HG03175 (cell line): Measurements from ENCODE around the gene BORCS6.
"Not testable (repeated sequence)": the region's sequence is repeated elsewhere in the genome, so short reads cannot be mapped to it uniquely, and the experiment has no call there.

Experiments
- ATAC-seq: cut with Tn5 transposase; IDR thresholded peaks from one replicate; pipeline ENCODE4 v1.9.1; 2021; ENCODE audit warnings: mild to moderate bottlenecking, moderate library complexity; ENCODE audit not compliant: unreplicated experiment

Gene BORCS6

DNA sequence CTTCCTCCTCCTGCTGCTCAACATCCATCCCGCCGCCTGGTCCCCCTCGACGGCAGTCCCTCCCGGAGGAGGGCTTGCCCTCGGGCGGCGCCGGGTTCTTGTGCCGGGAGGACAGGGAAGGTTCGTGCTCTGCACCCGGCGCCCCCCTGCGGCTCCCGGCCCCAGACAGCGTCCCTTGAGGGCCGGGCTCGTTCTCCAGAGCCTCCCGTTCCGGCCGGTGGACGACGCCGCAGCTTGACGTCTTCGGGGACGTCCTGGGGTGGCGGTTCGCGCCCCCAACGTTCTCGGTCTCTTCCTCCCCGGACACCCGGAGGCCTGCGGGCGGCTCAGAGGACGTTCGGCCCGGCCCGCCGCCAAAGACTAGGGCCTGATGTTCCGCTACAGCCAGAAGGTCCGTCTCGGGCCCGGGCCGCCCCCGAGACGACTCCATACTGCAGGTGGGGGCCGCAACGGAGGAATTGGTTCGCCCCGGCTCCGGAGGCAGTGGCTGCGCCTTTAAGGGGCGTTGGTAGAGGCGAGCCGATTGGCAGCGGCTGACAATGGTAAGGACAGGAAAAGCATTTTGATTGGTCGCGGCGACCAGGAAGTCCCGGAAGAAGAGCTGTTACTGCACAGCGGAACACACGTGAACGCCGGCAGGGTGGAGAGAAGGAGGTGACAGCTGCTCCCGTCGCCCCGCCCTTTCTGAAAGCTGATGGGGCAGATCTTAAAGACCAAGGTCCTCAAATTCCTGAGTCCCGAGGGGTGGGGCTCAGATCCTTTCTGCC, at the start of gene BORCS6:
Gene BORCS6, minus strand, starts transcription at position 470 of the 767 bp plus-strand sequence. Its CDS starts 40 bp downstream, at position 430.
- ATAC-seq = peak; percentile 53

DNA sequence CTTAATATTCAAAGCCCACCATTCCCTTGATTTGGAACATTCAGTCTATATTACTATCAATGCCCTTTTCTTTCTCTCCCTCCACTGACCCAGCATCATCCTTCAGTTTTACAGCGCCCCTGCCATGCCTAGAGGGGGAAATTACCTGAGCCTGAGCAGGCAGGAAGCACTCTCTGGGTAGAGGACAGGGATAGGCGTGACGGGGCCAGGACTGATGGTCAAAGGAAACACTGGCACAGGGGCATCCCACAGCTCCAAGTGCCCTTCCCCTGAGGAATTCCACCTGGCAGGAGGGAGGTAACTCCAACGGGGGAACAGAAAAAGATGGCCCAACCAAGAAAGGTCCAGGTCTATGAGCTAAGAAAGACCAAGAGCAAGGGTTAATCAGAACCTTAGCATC, 47.9 kb upstream of the BORCS6 start:
- ATAC-seq = no peak

DNA sequence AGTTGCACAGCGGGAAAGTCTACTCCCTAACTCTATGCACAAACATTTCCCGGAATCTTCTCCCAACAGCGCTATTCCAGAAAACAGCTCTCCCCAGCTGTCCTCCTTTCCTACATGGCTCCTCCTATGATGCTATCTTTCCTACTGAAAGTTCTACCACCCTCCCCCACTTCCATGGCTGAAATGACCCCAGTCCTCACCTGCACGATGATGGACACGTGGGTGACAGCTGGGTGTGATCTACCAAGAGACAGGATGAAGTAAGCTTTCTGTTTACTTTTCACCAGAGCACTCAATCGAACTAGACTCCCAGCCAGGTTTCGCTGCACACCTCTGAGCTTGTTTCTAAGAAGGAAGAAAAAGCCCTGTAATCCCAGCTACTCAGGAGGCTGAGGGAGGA, 47.2 kb upstream of the BORCS6 start:
- no peak for ATAC-seq

DNA sequence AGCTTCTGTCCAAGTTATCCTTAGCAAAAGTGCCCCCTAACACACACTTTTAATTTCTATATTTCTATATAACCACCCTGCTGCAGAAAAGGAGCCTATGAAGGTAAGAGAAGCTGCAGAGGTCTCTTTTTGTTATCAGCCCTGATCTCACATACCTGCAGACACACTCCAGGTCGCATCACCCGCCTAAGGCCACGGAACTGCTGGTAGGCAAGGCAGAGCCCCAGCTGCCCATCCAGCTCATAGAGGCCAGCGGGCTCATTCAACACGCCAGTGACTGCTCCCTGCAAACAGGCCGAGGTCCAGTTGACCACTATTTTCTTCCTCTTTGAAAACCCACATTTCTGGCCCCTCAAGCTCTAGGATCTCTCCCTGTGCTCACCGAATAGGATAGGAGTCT, 45.7 kb upstream of the BORCS6 start:
- ATAC-seq = no peak

DNA sequence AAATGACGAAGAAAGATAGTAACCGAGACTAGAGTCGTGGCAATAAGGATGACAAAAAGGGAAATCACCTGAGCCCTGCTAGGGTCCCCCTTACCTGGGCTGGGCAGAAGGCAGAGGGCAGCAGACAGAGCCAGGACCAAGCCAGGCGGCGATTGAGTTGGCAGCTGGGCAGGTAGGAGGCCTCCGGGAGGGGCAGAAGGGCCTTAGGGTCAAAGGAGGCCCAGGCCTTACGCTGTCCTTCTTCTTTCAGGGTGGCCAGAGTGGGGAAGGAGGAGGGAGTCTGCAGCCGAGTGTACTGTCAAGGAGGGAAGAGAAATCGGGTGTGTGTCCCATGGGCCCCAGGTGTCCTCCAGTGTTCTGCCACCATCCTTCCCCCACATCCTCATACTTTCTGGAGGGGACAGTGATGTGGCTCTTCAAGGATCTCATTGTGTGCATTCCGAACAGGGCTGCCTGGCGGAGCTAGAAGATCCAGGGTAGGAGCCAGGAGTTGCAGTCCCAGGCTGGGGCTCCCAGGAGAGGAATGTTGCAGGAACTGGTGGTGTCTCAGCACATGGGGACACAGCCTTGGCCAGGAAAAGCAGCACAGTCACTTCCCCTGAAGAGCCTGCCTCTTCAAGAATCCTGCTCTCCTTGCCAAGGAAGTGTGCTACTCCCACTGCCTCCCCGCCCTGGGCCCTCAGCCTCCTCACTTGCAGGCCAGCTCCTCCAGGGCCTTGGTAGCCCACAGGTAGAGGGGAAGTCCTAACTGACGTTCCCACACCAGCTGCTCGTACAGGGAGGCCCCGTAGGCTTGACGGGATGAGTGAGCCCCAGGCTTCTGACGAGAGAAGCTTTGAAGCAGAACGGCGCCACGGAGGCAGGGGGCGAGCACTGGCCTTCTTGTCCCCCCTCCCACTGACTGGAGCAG, 44.6 kb upstream of the BORCS6 start:
- ATAC-seq = no peak

DNA sequence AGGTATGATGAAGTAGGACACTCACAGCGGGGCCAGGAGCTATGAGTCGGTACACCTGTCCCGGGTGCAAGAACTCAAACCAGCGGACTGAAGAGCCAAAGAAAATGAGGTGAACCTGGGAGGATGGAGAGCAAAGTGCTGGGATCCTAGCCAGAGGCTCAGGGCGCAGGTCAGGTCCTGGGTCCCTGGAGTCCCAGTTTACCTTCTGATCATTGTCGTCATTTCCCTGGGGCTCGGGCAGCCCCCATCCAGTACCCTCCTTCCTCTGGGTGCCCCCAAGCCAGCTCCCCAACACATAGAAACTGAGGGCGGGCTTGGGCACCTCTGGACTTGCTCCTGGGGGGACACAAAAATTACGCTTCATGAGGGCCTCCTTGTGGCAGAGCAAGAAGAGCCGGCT, 41.7 kb upstream of the BORCS6 start:
- no peak for ATAC-seq

DNA sequence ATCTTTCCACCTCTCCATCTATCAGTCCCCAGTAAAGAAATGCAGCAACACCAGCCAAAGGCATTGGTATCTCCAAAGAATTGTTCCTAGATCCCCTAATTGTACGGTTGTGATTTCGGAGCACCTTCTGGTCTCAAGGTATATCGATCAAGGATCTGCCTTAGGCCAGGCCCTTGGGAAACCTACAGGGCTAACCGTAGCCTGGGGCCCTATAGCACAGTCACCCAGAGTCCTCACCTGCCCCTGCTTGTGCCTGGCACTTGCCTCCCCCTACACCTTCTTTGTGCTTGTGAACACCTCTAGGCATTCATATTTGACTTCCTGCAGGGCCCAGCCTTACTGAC, 37.2 kb upstream of the BORCS6 start:
- ATAC-seq = no peak

DNA sequence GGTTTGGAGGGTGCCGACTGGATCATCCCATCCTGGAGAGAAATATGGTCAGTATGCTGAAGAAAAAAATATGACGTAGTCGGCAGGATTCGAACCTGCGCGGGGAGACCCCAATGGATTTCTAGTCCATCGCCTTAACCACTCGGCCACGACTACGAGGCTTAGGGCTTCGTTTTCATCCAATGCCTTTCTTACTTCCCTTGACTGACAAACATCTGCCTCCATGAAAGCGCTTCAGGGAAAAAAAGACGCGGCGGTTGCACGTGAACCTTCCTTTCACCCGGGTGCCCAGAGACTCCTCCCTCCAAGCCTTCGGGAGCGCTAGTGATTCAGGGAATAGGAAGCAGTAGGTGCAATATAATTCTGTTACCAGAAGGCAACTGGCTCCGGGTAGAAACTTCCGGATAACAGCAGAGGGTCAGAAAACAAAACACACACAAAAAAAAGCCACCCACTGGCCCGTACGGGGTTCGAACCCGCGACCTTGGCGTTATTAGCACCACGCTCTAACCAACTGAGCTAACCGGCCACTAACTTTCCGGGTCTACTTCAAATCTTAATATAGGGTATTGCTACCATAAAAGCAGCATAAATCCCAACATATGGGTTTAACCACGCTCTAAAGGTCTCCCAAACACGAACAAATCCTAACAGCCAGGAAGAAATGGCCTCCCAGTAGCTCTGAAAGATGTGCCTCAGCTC, 36.7 kb upstream of the BORCS6 start:
- ATAC-seq = no peak

DNA sequence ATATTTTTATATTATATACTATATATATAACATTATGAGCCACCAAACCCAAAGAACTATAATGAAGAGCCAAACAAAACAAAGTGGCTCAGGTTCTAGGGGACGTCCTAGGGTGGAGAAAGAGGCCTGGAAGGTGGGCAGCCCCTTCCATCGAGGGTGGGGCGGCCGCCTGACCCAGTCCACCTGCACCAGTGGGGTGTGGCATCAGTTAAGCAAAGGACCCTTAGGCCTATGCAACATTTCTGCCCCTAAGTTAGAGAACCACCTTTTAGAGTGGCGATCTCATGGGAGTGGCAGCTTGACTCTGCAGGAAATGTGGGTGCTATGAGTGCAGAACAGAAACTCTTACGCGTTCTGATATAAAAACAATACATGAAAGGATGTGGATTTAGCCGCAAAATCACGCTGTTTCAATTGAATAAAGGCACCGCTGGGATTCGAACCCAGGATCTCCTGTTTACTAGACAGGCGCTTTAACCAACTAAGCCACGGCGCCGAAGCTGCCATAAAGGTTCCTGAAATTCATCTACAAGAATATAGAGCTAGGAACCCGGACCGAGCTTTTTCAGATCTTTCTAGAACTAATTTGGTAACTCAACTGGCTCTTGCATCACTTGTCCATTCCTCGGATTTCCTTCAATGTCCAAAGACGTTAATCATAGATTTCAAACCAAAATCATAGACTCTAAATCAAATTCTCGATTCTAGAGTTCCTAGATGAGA, 36.0 kb upstream of the BORCS6 start:
- no peak for ATAC-seq

DNA sequence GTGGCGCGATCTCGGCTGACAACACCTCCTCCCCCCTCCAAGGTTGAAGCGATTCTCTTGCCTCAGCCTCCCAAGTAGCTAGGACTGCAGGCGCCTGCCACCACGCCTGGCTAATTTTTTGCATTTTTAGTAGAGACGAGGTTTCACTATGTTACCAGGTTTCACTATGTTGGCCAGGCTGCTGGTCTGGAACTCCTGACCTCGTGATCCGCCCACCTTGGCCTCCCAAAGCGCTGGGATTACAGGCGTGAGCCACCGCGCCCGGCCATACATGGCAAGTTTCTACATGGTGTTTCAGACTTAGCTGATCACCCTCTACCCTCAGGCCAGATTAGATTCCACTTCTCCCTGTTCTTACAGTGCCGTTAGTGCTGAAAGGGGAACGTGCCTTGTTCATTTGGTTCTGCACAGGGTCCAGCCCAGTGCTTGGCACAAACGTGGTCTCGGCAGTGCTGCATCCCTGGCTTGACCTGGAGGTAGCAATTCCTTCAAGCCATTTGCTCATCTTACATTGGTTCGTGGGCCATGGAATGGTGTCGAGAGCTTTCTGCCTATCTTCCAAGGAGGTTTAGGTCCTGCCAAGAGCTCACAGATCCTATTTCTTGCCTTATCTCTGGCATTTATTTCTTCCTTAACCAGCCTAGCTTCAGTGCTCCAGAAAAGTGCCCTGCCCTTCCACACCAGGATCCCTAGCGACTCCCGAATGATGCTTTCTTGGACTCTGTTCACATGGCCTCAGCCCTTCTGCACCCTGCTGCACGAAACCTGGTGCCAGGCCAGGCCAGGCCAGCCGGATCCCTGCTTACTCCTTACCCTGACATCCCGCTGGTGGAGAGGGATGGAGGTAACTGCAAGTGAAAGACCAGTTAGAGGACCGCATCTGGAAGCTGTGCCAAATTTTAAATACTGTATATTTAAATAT, 35.2 kb upstream of the BORCS6 start:
- ATAC-seq = no peak

DNA sequence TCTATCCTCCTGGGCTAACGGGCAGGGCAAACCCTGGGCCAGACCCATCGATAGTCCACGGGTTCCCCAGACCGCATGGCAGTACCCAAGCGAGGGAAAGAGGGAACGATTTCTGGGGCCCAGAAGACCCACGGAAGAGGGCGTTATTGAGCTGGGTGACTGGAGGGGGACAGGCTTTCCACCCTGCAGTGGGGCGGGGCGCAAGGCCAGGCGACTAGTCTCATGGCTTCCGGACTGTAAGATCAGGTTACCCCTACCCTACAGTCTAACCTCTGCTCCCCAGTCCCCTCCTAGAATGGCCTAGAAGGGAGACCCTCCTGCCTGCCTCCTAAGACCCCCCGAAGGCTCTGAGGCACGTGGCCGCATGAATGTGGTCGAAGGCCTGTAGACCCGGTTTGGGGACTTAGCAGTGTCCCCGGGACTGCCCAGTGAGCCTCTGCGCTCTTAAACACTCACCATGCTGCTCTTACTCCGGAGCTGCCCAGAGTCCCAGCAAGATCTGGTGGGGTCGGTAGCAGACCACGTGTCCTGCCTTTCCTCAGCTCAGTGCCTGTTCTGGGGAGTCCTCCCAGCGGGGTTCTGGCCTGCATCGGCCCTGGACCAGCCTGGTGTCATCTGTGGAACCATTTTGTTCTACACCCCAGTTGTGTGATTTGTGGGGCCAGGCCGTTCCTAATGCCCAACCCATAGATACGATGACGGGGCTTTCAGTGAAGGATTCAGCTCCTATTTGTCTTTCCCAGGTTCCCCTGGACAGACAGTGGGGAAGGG, 33.6 kb upstream of the BORCS6 start:
- ATAC-seq = peak; percentile 4

DNA sequence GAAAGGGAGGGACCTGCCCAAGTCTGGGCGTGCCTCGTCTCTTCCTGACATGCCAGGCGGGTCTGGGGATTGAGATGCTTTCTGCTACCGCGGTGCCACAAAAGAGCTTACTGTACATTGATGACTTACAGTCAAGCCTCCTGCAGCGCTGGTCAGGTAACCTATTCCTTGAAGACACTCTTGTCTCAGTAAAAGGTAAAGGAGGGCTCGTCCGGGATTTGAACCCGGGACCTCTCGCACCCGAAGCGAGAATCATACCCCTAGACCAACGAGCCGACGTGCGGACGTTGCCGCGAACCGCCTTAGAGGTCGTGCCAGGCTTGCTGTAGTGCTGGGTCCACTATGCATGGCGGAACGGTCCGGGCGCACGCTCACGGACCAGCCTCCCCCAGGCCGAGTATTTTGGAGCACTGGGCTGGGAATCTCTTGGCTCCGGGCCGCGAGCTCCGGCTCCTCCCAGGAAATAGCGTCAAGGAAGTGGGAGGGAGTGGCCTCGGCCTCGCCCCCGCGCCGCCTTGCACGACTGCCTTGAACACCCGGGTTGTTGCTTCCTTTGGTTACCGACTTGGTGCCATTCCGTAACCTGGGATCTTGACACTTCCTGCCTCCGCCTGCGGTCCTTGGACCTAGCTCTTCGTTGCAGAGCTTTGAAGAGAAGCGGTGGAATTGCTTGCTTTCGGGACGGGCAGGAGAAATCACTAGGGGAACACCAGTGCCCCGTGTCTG, 32.8 kb upstream of the BORCS6 start:
- ATAC-seq = peak; percentile 30

DNA sequence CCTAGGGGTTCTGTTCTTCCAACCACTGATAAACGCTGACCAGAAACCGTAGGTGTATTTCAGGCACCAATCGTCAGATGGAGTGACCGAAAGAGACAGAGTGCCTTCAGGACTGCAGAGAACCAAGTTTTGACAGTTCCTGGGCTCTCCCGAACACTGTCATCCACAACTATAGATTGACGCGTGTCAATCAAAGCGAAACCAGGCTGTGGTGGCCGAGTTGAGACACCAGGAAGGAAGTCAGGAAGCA, 32.3 kb upstream of the BORCS6 start:
- peak; percentile 26 for ATAC-seq

DNA sequence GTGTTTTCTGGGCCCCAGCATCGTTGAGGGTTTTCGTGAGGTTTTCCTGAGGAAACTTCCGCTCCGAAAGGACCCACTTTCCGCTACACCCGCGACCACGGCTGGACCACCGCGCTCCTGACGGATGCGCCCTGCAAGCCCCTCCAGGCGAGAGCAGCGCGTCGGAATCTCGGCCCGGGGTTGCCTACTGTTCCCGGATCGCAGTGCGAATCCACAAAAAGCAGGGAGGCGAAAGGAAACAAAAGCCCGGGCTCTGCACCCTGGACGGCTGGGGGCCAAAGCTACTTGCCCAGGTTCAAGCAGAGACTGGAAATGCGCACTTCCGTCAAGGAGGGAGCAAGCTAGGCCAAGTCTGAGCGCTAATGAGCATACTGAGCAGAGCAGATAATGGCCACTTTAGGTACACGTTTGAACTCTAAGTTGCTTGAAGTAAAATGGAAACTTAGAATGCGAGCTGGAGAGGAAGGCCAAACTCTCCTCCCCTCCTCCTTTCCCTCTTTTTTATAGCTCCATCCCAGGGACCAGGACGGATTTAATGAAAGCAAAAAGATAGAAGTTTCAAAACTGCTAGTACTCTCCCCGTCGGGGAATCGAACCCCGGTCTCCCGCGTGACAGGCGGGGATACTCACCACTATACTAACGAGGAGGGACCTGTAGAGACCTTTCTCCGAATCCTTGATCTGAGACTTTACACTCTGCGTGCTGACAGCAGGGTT, 31.8 kb upstream of the BORCS6 start:
- peak; percentile 44 for ATAC-seq

DNA sequence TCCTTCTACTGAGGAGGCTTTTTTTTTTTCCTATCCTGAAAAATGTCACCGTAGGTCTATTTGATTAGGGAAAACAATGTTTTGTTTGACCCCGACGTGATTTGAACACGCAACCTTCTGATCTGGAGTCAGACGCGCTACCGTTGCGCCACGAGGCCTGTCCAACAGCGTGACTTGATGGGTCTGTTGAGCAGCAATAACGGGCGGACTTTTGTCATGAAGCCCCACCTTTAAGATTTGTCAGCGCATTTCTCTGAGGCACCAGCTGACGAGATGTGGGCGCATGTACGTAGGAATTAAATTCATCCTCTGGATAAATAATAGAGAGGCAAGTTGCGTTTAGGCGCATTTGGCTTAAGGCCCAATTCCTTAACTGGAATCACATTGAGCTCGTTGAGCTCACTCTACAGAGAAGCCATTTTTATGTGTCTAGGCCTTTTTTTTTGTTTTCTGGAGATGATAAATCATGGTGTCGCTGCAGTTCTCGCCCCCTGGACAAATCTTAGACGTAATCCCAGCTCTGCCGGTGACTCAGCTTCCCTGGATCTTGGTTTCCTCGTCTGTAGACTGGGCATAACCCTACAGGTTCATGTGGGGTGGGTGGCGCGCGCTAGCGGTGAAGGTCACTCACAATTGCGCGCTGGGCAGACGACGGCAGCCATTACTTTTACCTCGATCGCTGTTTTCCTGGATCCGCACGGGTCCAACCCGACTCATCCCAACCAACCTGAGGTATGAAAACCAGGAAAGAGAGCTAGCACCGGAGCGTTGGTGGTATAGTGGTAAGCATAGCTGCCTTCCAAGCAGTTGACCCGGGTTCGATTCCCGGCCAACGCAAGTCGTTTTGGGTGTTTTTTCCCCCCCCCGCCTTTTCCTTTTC, 31.0 kb upstream of the BORCS6 start:
- no peak for ATAC-seq

DNA sequence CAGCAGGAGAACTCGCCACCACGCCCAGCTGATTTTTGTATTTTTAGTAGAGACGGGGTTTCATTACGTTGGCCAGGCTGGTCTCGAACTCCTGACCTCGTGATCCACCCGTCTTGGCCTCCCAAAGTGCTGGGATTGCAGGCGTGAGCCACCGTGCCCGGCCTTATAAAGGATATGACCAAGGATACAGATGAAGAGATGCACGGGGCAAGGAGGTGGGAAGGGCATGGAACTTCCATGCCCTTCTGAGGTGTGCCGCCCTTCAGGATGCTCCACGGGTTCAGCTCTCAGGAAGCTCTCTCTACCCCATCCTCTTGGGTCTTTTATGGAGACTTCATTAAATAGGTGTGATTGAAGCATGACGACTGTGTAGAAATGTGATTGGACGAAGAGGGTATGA, 24.0 kb upstream of the BORCS6 start:
- ATAC-seq = not testable (repeated sequence)
